Heart left ventricle (tissue), 16 donors: ENCODE results near the gene FASTK. TPM values are rescaled to one million over a fixed set of nuclear protein-coding genes. Genes with fewer than 3 reads are reported as not detected.
A peak's percentile ranks its signal among the peaks of the same experiment; 100 is the strongest.

ENCODE experiments used
- ATAC-seq, 4 donors: fragments of 200-7000 bp; cut with Tn5 transposase; one replicate each; pipeline ENCODE4 v1.9.1; 2020 to 2022; ENCODE audit warnings: moderate library complexity in 4 of 4, mild to moderate bottlenecking in 3 of 4, moderate number of reproducible peaks in 1 of 4
- DNase-seq, 5 donors: peaks; one replicate each; pipeline ENCODE4 v3.0.0-alpha.2; 2020
- H3K27ac ChIP-seq, 12 donors: fragments of 200-600 bp; sonication (generic) in 4 of 12; one replicate each; pipeline versions ENCODE4 v1.5.0 to v1.8.0; 2016 to 2022; ENCODE audit warnings: mild to moderate bottlenecking in 2 of 12
- H3K27me3 ChIP-seq, 9 donors: fragments of 200-600 bp; sonication (generic) in 2 of 9; one replicate each; pipeline versions ENCODE4 v1.5.1 to v1.8.0; 2016 to 2022; ENCODE audit warnings: mild to moderate bottlenecking in 3 of 9
- H3K36me3 ChIP-seq, 9 donors: fragments of 200-600 bp; sonication (generic) in 2 of 9; one replicate each; pipeline versions ENCODE4 v1.5.0 to v1.8.0; 2018 to 2022; ENCODE audit warnings: mild to moderate bottlenecking in 2 of 9
- H3K4me1 ChIP-seq, 12 donors: fragments of 200-600 bp; sonication (generic) in 4 of 12; one replicate each; pipeline versions ENCODE4 v1.5.0 to v1.8.0; 2016 to 2022; ENCODE audit warnings: mild to moderate bottlenecking in 3 of 12
- H3K4me3 ChIP-seq, 12 donors: fragments of 200-600 bp; sonication (generic) in 4 of 12; one replicate each; pipeline versions ENCODE4 v1.5.0 to v1.8.0; 2017 to 2022; ENCODE audit warnings: mild to moderate bottlenecking in 9 of 12, moderate library complexity in 4 of 12
- H3K9me3 ChIP-seq, 12 donors: fragments of 200-600 bp; sonication (generic) in 4 of 12; one replicate each; pipeline versions ENCODE4 v1.5.0 to v1.8.0; 2016 to 2022; ENCODE audit warnings: mild to moderate bottlenecking in 1 of 12
- POLR2A ChIP-seq, 2 donors: fragments of 450-650 bp; IDR thresholded peaks; one replicate each; pipeline ENCODE4 v1.6.1; 2017; ENCODE audit warnings: antibody characterized with exemption in 2 of 2, mild to moderate bottlenecking in 2 of 2, moderate library complexity in 2 of 2
- WGBS, 4 donors: extraction: QIAGEN DNeasy Blood & Tissue Kit in 2 of 4; methylation state at CpG; one replicate each; pipeline versions ENCODE4 v1.1.5 to v1.1.7; 2013 to 2018; 5-methylcytosine and 5-hydroxymethylcytosine counted together
- intact Hi-C, 10 donors: fragments of 100-400 bp; cut with DNase I; formaldehyde crosslinking; loops; one replicate each; pipeline versions ENCODE4 v1.11.1 to v1.14.2; 2022
- polyA plus RNA-seq, 2 donors: library from polyadenylated mRNA; stranded (reverse); fragments of 200-250 nt; gene quantifications; one replicate each; pipeline ENCODE4 v1.2.3, GENCODE V29; 2013
- total RNA-seq, 9 donors: library from RNA; depleted of rRNA in 2 of 9; stranded (reverse); fragments of >200 nt in 2 of 9; fragmentation: NEBNext Ultra II Directional in 3 of 9; extraction: Animal tissue kit (Norgen Biotek cat#: 25700) in 3 of 9; gene quantifications; one replicate each; pipeline versions ENCODE4 v1.1.0 to v1.2.4, GENCODE V29; 2016 to 2023
- TF ChIP-seq, protein P1 (sequence below), 12 donors: fragments of 200-600 bp; sonication (generic) in 4 of 12; IDR thresholded peaks; one replicate each; pipeline versions ENCODE4 v1.5.0 to v1.8.0; 2018 to 2022; ENCODE audit warnings: antibody characterized with exemption in 12 of 12, mild to moderate bottlenecking in 5 of 12
- donor health status: ischemic (EF 13 %, LVEDD 7.1; RV severe dilation, severe dysfunction).
- donor health status: healthy with polysubstance abuse.
- donor health status: DM: no; HTN: yes; CAD: no.
- donor health status: DM: no; HTN: no; CAD: no.
- donor health status: ischemic (EF 25% LVEDD 6.9; RV normal size, moderate dysfunction).
- donor health status: ischemic (EF 25% LVEDD 5.7; RV mildly dilated, moderate dysfunction).
- donor health status: healthy.
- donor health status: DM: yes; HTN: yes; CAD: no.
- donor health status: ischemic (EF 35%, LVEDD 5.7; RV mildly dilated, moderate dysfunction).
- donor health status: nonischemic (EF 11% LVEDD 7.7; RV severe dilation, severe dysfunction).
- donor health status: DM: yes; HTN: yes; CAD: no.
- donor health status: PGD.
- donor health status: ischemic (EF 29% LVEDD 5.4; RV normal size, mild dysfunction).
- donor health status: nonischemic (EF 23%, LVEDD 6.1; RV moderate dilation, normal function).

The FASTK gene
- total and polyA plus RNA-seq, 11 donors, result 59.9 to 168 (median 77.7) TPM

DNA sequence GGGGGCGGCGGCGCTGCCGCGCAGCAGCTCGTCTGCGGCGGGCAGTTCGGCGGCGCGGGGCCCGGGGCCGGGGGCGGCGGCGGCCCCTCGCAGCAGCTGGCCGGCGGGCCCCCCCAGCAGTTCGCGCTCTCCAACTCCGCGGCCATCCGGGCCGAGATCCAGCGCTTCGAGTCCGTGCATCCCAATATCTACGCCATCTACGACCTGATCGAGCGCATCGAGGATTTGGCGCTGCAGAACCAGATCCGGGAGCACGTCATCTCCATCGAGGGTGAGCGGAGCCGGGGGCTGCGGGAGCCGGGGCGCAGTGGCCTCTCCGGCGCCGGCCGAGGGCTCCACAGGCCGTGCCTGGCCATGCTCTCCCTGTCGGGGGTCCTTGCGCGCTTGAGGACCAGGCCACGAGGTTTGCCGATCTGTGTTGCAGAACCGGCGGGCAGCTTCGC lies 6.2 kb upstream of the FASTK start:
- peak overlapping the region; percentile 60 to 96 (median 81) for H3K4me3 ChIP-seq
- peaks cover 0 to 5% (median 0%) of the 10 kb centered on the region in 9 donors for H3K36me3 ChIP-seq
- H3K27me3 ChIP-seq, result no peaks in the 10 kb centered on the region
- TF ChIP-seq POLR2A (IDR thresholded peaks at IDR 0.05), result no peak
- TF ChIP-seq, protein P1, sequence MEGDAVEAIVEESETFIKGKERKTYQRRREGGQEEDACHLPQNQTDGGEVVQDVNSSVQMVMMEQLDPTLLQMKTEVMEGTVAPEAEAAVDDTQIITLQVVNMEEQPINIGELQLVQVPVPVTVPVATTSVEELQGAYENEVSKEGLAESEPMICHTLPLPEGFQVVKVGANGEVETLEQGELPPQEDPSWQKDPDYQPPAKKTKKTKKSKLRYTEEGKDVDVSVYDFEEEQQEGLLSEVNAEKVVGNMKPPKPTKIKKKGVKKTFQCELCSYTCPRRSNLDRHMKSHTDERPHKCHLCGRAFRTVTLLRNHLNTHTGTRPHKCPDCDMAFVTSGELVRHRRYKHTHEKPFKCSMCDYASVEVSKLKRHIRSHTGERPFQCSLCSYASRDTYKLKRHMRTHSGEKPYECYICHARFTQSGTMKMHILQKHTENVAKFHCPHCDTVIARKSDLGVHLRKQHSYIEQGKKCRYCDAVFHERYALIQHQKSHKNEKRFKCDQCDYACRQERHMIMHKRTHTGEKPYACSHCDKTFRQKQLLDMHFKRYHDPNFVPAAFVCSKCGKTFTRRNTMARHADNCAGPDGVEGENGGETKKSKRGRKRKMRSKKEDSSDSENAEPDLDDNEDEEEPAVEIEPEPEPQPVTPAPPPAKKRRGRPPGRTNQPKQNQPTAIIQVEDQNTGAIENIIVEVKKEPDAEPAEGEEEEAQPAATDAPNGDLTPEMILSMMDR (IDR thresholded peaks at IDR 0.05), result no peak
- peaks cover 9 to 77% (median 62%) of the 10 kb centered on the region in 12 donors for H3K4me1 ChIP-seq
- 0 to 1% (median 0%) methylated on average over 12 to 52 of the region's 56 CpGs for WGBS, 4 donors
- ATAC-seq, result no peak
- H3K27ac ChIP-seq, result peak overlapping the region; percentile 66 to 95 (median 90)
- H3K9me3 ChIP-seq, result no peaks in the 10 kb centered on the region
- intact Hi-C loops, result loop anchor here in 2 of 10 donors (1.0 to 2.0 kb wide), 4 partner anchors 23 to 58 kb away; partner anchors contain the start of genes ABCB8 (in 1 of the 2) and SLC4A2 (in 1 of the 2)
- peak in 1 of 5 donors; percentile 60 for DNase-seq

DNA sequence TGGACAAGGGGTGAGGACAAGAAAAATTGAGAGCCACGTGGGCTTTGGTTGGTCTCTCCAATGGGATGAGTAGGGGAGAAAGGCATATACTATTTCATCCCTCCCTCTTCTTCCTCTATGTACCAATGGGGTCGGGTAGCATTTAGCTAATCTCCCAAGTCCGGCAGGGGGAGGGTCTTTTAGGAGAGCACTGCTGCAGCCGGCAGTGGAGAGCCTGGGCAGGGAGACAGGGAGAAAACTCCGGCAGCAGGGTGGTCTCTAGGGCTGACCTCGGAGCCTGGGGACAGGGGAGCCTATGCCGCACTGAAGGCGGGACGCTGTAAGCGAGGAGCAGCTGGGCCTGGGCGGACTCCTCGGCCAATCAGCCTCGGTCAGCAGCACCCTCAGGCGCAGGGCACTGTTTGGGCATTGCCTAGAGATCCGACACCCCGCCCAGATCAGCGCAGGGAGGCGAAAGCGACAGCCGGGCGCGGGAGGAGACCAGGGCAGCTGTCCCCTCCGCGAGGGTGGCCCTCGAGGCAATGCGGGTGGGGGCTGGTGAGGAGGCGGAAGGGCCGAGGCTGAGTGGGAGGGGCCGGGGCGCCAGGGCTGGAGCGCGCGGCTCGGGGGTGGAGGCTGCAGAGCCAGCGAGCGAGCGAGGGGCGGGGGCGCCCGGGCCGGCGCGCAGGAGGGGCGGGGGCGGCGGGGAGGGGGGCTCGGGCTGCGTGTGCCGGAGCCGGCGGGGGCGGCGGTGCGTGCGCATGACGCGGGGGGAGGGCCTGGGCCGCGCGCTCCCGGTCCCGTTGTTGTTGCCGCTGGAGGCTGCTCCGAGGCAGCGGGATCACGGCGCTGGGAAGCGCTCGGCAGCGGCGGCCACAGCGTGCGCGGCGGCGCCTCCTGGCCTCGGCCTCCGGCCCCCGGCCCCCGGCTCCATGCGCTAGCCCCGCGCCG lies 5.3 kb upstream of the FASTK start, which contains the start of gene AGAP3:
Gene AGAP3 (plus strand): TSS at position 785 of the 930 bp plus-strand sequence. CDS start 267 bp downstream, outside the sequence.
- intact Hi-C loops, result loop anchor here in 2 of 10 donors (1.0 to 2.0 kb wide), 3 partner anchors 27 to 57 kb away; partner anchors contain the start of genes ABCB8 (in 1 of the 2) and SLC4A2 (in 1 of the 2)
- H3K4me1 ChIP-seq, result peaks cover 14 to 77% (median 63%) of the 10 kb centered on the region in 12 donors

DNA sequence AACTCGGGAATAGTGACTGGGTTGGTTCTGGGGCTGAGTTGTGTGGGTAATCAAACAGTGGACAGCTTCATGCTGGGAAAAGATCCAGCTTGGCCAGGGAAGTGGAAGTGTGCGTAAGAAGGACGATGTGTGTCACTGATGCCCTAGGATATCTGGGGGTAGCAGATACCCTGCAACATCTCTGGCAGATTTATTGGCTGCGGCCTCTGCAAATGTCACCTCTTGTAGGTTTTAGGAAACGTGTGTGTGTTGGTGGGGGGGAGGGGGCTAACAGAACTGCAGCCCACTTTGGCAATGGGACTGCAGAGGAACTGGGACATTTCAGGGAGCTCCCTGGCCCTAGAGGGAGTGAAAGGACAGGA lies 4.7 kb upstream of the FASTK start:
- H3K27ac ChIP-seq, result peak overlapping the region; percentile 67 to 95 (median 89)
- H3K4me1 ChIP-seq, result peaks cover 14 to 74% (median 61%) of the 10 kb centered on the region in 12 donors
- no peaks in the 10 kb centered on the region for H3K9me3 ChIP-seq
- H3K4me3 ChIP-seq, result peak overlapping the region in 10 of 12 donors; percentile 43 to 96 (median 79)
- ATAC-seq (no peak), DNase-seq (no peak)
- TF ChIP-seq, protein P1 (IDR thresholded peaks at IDR 0.05), result no peak
- TF ChIP-seq POLR2A (IDR thresholded peaks at IDR 0.05), result no peak
- whole genome bisulfite sequencing, 4 donors, result 21 to 38% (median 33%) methylated on average over 5 of the region's 5 CpGs
- H3K36me3 ChIP-seq, result no peaks in the 10 kb centered on the region
- H3K27me3 ChIP-seq, result no peaks in the 10 kb centered on the region
- intact Hi-C loops, result no loop called here

More for the DNA sequence above, 5.3 kb upstream of the FASTK start, which contains the start of gene AGAP3:
- Histone ChIP-seq H3K4me3 (peak within 1 kb of the TSS; percentile 60 to 96 (median 81)), H3K27ac (peak within 1 kb of the TSS; percentile 85 to 95 (median 92)), H3K9me3 (no peaks in the 10 kb centered on the region), H3K36me3 (no peaks in the 10 kb centered on the region), H3K27me3 (no peaks in the 10 kb centered on the region)
- TF ChIP-seq, protein P1 (IDR thresholded peaks at IDR 0.05), result no peak
- peak in 1 of 2 donors; percentile 75 for TF ChIP-seq POLR2A (IDR thresholded peaks at IDR 0.05)
- peak; percentile 53 to 69 (median 61) for ATAC-seq
- DNase-seq, result peak; percentile 91 to 94 (median 92)
- WGBS, 4 donors, result 0 to 2% (median 1%) methylated on average over 22 to 84 of the region's 84 CpGs

GRCh38 chr7:151083824-151084160 lies 3.2 kb upstream of the FASTK start:
- intact Hi-C loops, result loop anchor here in 1 of 10 donors (2.0 kb wide), 1 partner anchor 25 kb away; the partner anchor contains the start of gene SLC4A2
- H3K36me3 ChIP-seq, result no peaks in the 10 kb centered on the region
- peaks cover 20 to 73% (median 57%) of the 10 kb centered on the region in 12 donors for H3K4me1 ChIP-seq
- no peak for TF ChIP-seq POLR2A (IDR thresholded peaks at IDR 0.05)
- TF ChIP-seq, protein P1 (IDR thresholded peaks at IDR 0.05), result no peak
- no peak for DNase-seq
- WGBS, 4 donors, result 26 to 44% (median 30%) methylated on average over 2 to 3 of the region's 3 CpGs
- H3K27me3 ChIP-seq, result no peaks in the 10 kb centered on the region
- ATAC-seq, result no peak
- peak overlapping the region in 10 of 12 donors; percentile 78 to 99 (median 93) for H3K27ac ChIP-seq
- H3K4me3 ChIP-seq, result peak overlapping the region; percentile 72 to 99 (median 90)
- no peaks in the 10 kb centered on the region for H3K9me3 ChIP-seq
